Activated naive CD8-positive, alpha-beta T cell (primary cell): ENCODE measurements around the gene NYAP2.

Source experiments
- H3K27ac Mint-ChIP-seq: one replicate; pipeline ENCODE4 v1.8.0; 2021; ENCODE audit warnings: mixed read lengths
- H3K27me3 Mint-ChIP-seq: one replicate; pipeline ENCODE4 v1.8.0; 2021; ENCODE audit warnings: mixed read lengths
- H3K36me3 Mint-ChIP-seq: one replicate; pipeline ENCODE4 v1.8.0; 2021; ENCODE audit warnings: mixed read lengths
- H3K4me1 Mint-ChIP-seq: one replicate; pipeline ENCODE4 v1.8.0; 2021; ENCODE audit warnings: low read depth, mixed read lengths
- H3K4me3 Mint-ChIP-seq: one replicate; pipeline ENCODE4 v1.8.0; 2021; ENCODE audit warnings: mild to moderate bottlenecking, mixed read lengths
- H3K9me3 Mint-ChIP-seq: one replicate; pipeline ENCODE4 v1.8.0; 2021; ENCODE audit warnings: low read depth, mixed read lengths

NYAP2 gene

DNA sequence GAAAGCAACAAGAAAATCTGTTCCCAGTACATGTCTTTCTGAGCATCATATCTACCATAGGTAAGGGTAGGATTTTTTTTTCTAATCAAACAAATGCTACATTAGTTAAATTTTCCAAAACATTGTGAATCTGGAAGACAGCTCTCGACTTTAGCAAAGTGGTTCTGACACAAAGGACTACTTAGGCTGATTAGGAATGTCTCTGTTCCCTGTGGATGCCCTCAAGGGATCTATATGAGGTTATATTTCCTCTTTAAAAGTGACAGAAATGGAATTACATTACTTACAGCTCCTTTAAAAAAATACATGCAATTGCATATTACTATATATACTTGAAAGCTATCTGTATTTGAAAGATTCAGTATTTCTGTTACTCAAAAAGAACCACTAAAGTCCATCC lies 15.4 kb downstream of the NYAP2 start:
- Mint-ChIP-seq H3K27me3 (peaks cover 10% of the 10 kb centered on the region), H3K27ac (no peak overlapping the region), H3K4me3 (no peak overlapping the region), H3K4me1 (no peaks in the 10 kb centered on the region), H3K9me3 (no peaks in the 10 kb centered on the region), H3K36me3 (no peaks in the 10 kb centered on the region)

DNA sequence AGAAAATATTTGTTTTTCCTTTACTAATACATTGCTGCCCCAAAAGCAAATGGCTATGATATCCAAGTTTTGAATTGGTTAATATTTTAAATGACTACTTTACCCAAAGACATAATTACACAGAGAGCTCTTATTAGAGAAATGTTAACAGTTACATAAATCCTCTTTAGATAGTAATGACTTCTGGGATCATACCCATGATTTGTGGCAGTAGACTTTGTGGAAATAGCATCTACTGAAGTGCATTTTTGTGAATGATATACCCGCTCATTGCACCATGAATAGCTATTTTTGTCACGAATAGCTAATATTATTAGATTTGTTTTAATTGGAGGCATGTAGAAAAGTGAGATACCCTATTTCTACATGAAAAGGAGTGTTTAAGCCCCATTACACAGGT lies 15.8 kb downstream of the NYAP2 start:
- Mint-ChIP-seq H3K4me1 (no peaks in the 10 kb centered on the region), H3K27ac (no peak overlapping the region), H3K4me3 (no peak overlapping the region), H3K27me3 (peaks cover 10% of the 10 kb centered on the region), H3K36me3 (no peaks in the 10 kb centered on the region), H3K9me3 (no peaks in the 10 kb centered on the region)

DNA sequence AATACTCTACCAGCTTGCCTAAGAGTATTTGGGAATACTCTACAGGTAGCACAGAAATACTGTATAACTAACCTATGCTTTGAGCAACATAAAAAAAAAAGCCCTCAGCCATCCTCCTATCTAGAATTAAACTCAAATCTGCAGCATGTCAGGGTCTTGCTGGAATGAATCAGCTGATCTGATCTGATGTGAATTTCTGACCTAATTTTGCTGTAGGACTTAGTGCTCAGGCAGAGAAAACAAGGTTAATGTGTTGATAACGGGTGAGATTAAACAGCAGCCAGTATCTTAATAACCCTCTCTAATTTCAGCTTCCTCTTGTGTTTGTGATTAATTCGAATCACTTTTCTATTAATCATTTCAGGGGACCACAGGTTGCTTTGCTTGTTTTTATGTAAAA lies 16.3 kb downstream of the NYAP2 start:
- H3K4me3 Mint-ChIP-seq, result no peak overlapping the region
- H3K36me3 Mint-ChIP-seq, result no peaks in the 10 kb centered on the region
- peaks cover 10% of the 10 kb centered on the region for H3K27me3 Mint-ChIP-seq
- no peak overlapping the region for H3K27ac Mint-ChIP-seq
- H3K4me1 Mint-ChIP-seq, result no peaks in the 10 kb centered on the region
- no peaks in the 10 kb centered on the region for H3K9me3 Mint-ChIP-seq

DNA sequence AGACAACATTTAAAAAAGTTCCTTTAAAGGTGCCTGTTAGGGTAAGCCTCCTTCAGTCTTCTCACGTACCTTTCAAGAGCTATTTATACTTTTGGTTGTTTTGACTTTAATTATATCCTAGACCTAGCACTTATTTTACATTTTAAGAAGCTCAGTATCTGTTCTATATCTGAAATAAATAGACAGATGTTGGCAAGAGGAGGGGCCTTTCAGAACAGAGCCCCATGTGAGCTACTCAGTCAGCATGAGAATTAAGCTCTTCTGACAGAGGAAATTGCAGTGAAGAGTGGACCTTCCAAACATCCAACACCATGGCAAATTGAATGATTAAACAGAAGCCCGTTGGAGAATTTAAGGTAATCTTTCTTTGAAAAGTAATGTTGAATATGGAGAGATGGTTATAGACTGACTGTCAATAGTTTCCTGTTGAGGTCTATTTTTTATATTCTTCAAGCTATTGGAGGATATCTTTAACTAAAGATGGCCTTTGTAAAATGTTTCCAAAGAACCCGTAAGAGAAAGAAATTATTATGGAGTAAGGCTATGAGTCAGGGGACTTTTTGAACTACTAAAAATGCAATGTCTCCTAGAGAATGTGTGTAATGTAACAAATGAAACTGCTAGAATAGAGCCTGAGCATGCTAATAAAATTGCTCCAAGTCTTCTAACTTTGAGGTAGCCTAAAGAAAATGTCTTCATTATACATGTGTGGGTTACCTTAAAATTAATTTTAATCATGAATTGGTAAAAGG lies 17.3 kb downstream of the NYAP2 start:
- H3K4me1 Mint-ChIP-seq, result no peaks in the 10 kb centered on the region
- no peaks in the 10 kb centered on the region for H3K9me3 Mint-ChIP-seq
- H3K36me3 Mint-ChIP-seq, result no peaks in the 10 kb centered on the region
- no peak overlapping the region for H3K27ac Mint-ChIP-seq
- no peak overlapping the region for H3K4me3 Mint-ChIP-seq
- H3K27me3 Mint-ChIP-seq, result peaks cover 5% of the 10 kb centered on the region

DNA sequence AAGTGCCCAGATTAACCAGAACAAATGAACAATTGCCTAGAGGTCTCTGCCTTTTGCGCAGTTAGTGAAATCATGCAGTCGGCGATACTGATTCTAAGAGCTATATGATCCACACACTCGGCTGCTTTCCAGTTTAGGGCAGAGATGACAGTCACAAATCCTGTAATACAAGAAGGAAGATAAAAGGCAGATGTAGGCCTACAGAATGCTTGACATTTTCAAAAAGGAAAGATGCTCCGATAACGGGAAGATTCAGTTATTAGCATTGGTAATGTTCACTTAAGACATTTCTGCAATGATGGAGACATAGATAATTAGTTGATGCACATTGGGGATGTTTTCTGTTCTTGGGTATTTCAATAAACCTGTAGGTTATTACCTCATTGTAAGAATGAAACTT lies 19.5 kb downstream of the NYAP2 start:
- Mint-ChIP-seq H3K4me1 (no peaks in the 10 kb centered on the region), H3K36me3 (no peaks in the 10 kb centered on the region), H3K27ac (no peak overlapping the region), H3K27me3 (peaks cover 5% of the 10 kb centered on the region), H3K9me3 (no peaks in the 10 kb centered on the region), H3K4me3 (no peak overlapping the region)

DNA sequence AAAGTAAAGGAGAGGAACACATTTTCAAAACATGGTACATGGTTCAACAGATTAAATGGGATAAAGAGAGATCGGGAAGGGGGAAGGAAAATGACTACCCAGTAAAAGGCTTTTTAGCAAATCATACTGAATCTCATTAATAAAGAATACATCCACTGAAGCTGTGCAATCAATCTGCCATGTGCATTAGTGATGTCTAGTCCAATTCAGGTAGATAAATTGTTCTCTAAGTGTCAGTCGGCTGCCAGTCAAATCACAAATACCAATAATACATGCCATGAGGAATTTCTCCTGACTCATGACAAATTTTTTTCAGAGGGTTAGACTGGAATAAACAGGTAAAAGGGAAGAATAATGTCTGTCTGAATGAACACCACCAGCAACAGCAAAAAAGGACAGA lies 22.6 kb downstream of the NYAP2 start:
- Mint-ChIP-seq H3K27me3 (peaks cover 10% of the 10 kb centered on the region), H3K4me3 (no peak overlapping the region), H3K4me1 (no peaks in the 10 kb centered on the region), H3K36me3 (no peaks in the 10 kb centered on the region), H3K27ac (no peak overlapping the region), H3K9me3 (no peaks in the 10 kb centered on the region)

DNA sequence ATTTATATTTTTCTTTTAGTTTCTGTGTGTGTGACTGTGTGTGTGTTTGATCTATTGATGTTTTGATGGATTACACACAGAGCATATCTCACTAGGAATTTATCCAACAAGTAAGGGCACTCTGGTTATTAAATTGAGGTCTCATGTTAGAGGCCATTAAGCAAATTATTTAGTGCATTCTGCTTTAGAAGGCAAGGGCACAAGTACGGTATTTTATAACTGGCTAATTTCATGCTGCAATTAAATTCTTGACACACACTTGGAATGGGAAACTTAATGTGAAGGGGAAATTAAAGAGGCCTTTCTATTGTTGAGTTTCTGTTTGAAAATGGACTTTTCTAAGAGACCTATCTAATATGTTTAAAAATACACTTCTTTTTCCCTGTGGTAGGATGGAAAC lies 25.8 kb downstream of the NYAP2 start:
- Mint-ChIP-seq H3K27ac (no peak overlapping the region), H3K4me1 (no peaks in the 10 kb centered on the region), H3K4me3 (no peak overlapping the region), H3K27me3 (peaks cover 9% of the 10 kb centered on the region), H3K9me3 (no peaks in the 10 kb centered on the region), H3K36me3 (no peaks in the 10 kb centered on the region)

DNA sequence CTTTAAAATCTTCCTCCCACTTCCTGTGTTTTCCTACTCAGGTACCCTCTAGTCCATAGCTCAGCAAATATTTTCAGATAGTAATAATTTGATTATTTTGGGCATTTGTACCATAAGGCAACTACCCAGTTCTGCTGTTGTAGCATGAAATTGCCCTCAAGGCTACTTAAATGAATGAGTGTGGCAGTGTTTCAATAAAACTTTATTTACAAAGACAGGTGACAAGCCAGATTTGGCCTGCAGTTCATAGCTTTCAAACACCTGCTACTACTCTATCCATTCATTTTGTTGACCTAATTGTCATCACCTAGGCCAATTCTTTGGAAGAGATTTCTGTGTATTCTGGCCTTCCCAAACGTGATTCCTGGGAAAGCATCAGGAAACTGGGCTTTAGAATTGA lies 28.9 kb downstream of the NYAP2 start:
- Mint-ChIP-seq H3K9me3 (no peaks in the 10 kb centered on the region), H3K4me1 (no peaks in the 10 kb centered on the region), H3K27me3 (peaks cover 10% of the 10 kb centered on the region), H3K27ac (no peak overlapping the region), H3K4me3 (no peak overlapping the region), H3K36me3 (no peaks in the 10 kb centered on the region)

DNA sequence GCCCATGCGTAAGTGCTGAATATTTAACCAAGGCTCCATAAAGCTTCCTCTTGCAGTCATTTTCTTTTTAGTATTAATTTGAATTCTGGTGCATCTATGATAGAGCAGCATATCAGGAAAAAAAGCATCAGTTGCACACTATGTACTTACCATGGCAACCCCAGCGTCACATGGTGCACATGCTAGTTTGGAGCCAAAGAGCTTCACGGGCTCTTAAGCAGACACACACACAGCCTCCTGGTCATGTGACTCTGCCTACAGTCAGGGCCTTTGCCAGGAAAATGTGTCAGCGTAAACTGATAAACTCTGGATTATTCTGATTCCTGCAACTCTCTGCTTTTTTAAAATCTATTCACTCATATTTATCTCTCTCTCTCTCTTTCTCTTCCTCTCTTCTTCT lies 30.2 kb downstream of the NYAP2 start:
- Mint-ChIP-seq H3K9me3 (no peaks in the 10 kb centered on the region), H3K4me1 (no peaks in the 10 kb centered on the region), H3K4me3 (no peak overlapping the region), H3K36me3 (no peaks in the 10 kb centered on the region), H3K27ac (no peak overlapping the region), H3K27me3 (peaks cover 10% of the 10 kb centered on the region)

DNA sequence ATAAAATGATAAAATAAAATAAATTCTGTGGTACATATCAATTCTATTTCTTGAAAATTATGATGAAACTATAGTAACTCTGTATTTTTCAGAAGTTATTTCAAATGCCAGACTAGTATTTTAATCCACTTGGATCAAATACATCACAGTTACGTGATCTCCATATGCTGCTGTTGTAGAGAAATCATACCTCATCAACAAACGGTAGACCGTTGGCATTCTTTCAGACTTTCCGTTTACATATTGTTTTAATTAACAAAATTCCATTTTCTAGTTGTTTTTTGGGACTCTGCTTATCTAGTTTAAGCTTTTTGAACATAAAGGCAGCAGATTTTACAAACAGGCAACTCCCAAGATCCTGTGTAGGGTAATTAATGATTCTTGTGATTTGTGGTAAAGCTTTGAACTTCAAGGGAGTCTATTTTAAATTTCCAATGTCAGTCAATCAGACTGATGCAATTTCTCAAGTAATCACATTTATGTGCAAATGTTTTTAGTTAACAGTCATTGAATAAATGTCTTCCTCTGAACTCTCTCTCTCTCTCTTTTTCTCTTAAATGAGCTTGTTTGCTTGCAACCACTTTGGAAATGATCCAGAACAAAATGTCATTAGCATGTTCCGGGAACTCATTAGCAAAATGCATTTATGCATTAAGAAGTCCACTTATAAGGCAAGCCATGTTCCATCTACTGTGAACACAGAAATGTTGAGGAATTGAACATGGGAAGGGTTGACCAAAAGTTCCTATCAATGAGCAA lies 31.8 kb downstream of the NYAP2 start:
- Mint-ChIP-seq H3K27ac (no peak overlapping the region), H3K4me3 (no peak overlapping the region), H3K27me3 (peaks cover 7% of the 10 kb centered on the region), H3K4me1 (no peaks in the 10 kb centered on the region), H3K9me3 (no peaks in the 10 kb centered on the region), H3K36me3 (no peaks in the 10 kb centered on the region)

DNA sequence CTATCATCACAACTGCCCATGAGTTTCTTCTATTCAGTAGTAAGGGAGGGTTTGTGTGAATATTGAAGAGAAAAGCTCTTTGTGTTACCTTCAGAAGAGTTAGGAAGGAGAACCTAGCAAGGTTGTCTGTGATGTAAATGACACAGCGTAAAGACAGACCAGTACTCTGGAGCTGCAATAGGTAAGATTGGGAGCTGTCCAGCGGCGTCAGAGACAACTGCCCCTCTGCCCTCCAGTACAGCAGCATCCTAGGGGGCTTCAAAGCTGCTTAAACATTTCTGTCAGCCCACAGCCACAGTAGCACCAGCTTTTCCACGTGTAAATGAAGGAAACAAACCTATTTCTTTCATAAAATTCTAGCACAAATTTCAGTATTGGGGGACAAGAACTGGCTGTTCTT lies 34.5 kb downstream of the NYAP2 start:
- peaks cover 8% of the 10 kb centered on the region for H3K27me3 Mint-ChIP-seq
- H3K27ac Mint-ChIP-seq, result no peak overlapping the region
- no peaks in the 10 kb centered on the region for H3K9me3 Mint-ChIP-seq

DNA sequence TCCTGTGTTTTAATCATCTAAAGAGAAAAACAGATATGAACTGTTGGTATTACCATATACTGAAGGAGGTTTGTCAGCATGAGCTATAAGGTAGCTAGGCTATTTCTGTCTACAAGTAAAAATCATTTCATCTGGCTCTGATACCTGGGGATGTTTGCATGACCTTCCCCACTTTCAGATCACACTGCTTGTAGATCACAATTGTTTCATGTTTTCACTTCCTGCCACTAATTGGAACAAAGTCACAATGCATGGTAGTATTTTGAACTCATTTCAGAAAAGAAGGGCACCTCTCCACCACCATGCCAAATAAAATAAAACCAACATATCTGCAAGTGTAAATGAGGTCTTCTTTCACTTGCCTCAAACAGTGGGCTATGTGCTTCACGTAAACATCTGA lies 37.8 kb downstream of the NYAP2 start:
- Mint-ChIP-seq H3K36me3 (no peaks in the 10 kb centered on the region), H3K9me3 (no peaks in the 10 kb centered on the region), H3K4me3 (no peak overlapping the region), H3K27me3 (peaks cover 9% of the 10 kb centered on the region), H3K27ac (no peak overlapping the region), H3K4me1 (no peaks in the 10 kb centered on the region)

More for the DNA sequence above, 34.5 kb downstream of the NYAP2 start:
- Mint-ChIP-seq H3K4me1 (no peaks in the 10 kb centered on the region), H3K4me3 (no peak overlapping the region), H3K36me3 (no peaks in the 10 kb centered on the region)

DNA sequence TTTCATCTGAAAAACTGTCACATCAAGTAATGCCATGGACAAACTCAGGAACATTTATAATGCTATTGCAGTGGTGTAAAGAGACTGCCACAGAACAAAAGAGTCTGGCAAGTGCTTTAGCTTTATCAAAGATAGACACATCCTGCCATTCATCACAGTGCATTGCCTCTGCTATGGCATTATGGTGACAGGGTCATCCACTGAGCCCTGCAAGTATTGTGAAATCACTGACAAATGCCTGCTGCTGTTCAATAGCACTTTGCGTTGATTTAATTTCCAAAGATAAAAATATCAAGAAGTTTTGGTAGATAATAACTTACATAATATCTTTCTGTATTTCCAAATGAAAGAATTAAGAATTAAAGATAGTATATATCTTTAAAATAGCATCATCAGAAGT lies 38.7 kb downstream of the NYAP2 start:
- H3K27ac Mint-ChIP-seq, result no peak overlapping the region
- no peaks in the 10 kb centered on the region for H3K9me3 Mint-ChIP-seq
- H3K36me3 Mint-ChIP-seq, result no peaks in the 10 kb centered on the region
- no peaks in the 10 kb centered on the region for H3K4me1 Mint-ChIP-seq
- peaks cover 10% of the 10 kb centered on the region for H3K27me3 Mint-ChIP-seq
- no peak overlapping the region for H3K4me3 Mint-ChIP-seq

DNA sequence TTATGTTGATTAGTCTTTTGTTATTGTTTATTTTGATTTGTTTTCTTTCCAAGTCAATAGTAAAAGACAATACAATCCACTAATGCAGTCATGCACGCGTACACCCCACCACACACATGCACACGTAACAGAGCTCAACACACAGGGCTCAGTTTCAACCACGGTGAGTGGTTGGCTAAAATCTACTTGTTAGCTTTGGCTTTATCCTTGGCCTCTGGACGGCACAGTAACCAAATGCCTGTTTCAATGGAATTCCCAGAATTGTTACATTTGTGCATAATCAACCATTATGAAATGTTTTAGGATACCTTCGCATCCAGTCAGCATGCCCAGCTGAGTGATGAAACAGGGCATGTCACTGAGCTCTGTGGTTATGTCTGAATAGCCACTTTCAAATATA lies 53.2 kb downstream of the NYAP2 start:
- Mint-ChIP-seq H3K4me1 (no peaks in the 10 kb centered on the region), H3K27ac (no peak overlapping the region), H3K9me3 (no peaks in the 10 kb centered on the region), H3K36me3 (no peaks in the 10 kb centered on the region), H3K27me3 (peaks cover 5% of the 10 kb centered on the region), H3K4me3 (no peak overlapping the region)

DNA sequence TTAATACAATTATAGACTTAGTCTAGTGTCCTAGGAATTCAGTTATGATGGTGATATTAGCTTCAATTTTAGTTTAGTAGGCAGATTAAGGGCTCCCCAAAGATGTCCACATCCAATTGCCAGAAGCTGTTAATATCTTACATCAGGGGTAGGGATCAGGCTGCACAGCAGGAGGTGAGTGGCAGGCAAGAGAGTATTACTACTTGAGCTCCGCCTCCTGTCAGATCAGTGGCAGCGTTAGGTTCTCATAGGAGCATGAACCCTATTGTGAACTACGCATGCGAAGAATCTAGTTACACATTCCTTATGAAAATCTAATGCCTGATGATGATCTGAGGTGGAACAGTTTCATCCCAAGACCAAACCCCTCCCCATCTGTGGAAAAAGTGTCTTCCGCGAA lies 54.9 kb downstream of the NYAP2 start:
- no peak overlapping the region for H3K27ac Mint-ChIP-seq
- no peak overlapping the region for H3K4me3 Mint-ChIP-seq
- no peaks in the 10 kb centered on the region for H3K9me3 Mint-ChIP-seq
- no peaks in the 10 kb centered on the region for H3K4me1 Mint-ChIP-seq
- H3K36me3 Mint-ChIP-seq, result no peaks in the 10 kb centered on the region
- peaks cover 11% of the 10 kb centered on the region for H3K27me3 Mint-ChIP-seq
